Common myeloid progenitor, CD34-positive (primary cell): ENCODE data around the gene LHFPL2.

ENCODE experiments used
- CTCF ChIA-PET: fragments of 350-600 bp; sonication (Branson Sonifier 250); formaldehyde crosslinking; loops from one replicate; lab custom pipeline; 2021; ENCODE audit warnings: antibody characterized with exemption; lab: Charles Lee
- POLR2A ChIA-PET: fragments of 350-600 bp; sonication (Branson Sonifier 250); formaldehyde crosslinking; loops from one replicate; lab custom pipeline; 2021; ENCODE audit warnings: antibody characterized with exemption; lab: Charles Lee
- DNase-seq, 3 donors: peaks; one replicate each; pipeline versions ENCODE4 v3.0.0 to v3.0.0-alpha.2; 2013
- H3K27ac ChIP-seq, 2 experiments: 1 replicate in 1 of 2; 2 replicates in 1 of 2; pipeline ENCODE4 v1.7.0; 2013; ENCODE audit warnings: inconsistent platforms in 2 of 2, low read length in 2 of 2, mild to moderate bottlenecking in 2 of 2, low read depth in 1 of 2, moderate library complexity in 1 of 2; ENCODE audit not compliant: severe bottlenecking in 2 of 2, insufficient read depth in 1 of 2, poor library complexity in 1 of 2
- H3K27me3 ChIP-seq, 5 experiments: replicated peaks in 2 of 5; 1 replicate in 3 of 5; 2 replicates in 2 of 5; pipeline versions ENCODE4 v1.6.1 to v1.7.0; 2013; ENCODE audit warnings: low read length in 4 of 5, mild to moderate bottlenecking in 2 of 5, moderate library complexity in 2 of 5, inconsistent platforms in 1 of 5; ENCODE audit not compliant: insufficient read depth in 5 of 5, control insufficient read depth in 4 of 5
- H3K36me3 ChIP-seq, 4 experiments: 1 replicate in 2 of 4; 2 replicates in 2 of 4; pipeline versions ENCODE4 v1.6.1 to v1.7.0; 2013; ENCODE audit warnings: low read length in 3 of 4, control low read depth in 1 of 4, mild to moderate bottlenecking in 1 of 4; ENCODE audit not compliant: control insufficient read depth in 4 of 4, insufficient read depth in 4 of 4
- H3K4me1 ChIP-seq, 4 experiments: 1 replicate in 3 of 4; 2 replicates in 1 of 4; pipeline versions ENCODE4 v1.6.1 to v1.7.1; 2013; ENCODE audit warnings: low read length in 3 of 4, mild to moderate bottlenecking in 3 of 4, control low read depth in 1 of 4, inconsistent platforms in 1 of 4, moderate library complexity in 1 of 4; ENCODE audit not compliant: control insufficient read depth in 4 of 4, insufficient read depth in 4 of 4; ENCODE audit errors: control extremely low read depth in 1 of 4
- H3K4me3 ChIP-seq, 7 experiments: 1 replicate in 4 of 7; 2 replicates in 3 of 7; pipeline versions ENCODE4 v1.5.1 to v1.7.0; 2013; ENCODE audit warnings: mild to moderate bottlenecking in 7 of 7, low read length in 6 of 7, moderate library complexity in 6 of 7, inconsistent platforms in 2 of 7, low read depth in 2 of 7, control low read depth in 1 of 7; ENCODE audit not compliant: insufficient read depth in 4 of 7, control insufficient read depth in 1 of 7; ENCODE audit errors: extremely low read depth in 1 of 7
- H3K9me3 ChIP-seq, 5 experiments: 1 replicate in 4 of 5; 2 replicates in 1 of 5; pipeline versions ENCODE4 v1.6.1 to v1.7.1; 2013; ENCODE audit warnings: low read length in 4 of 5, mild to moderate bottlenecking in 2 of 5, inconsistent platforms in 1 of 5, low read depth in 1 of 5, moderate library complexity in 1 of 5; ENCODE audit not compliant: control insufficient read depth in 4 of 5, insufficient read depth in 2 of 5; ENCODE audit errors: control extremely low read depth in 1 of 5
- WGBS: methylation state at CpG from one replicate; pipeline ENCODE4 v1.1.5; 2013; ENCODE audit not compliant: insufficient coverage; 5-methylcytosine and 5-hydroxymethylcytosine counted together

The LHFPL2 gene

DNA sequence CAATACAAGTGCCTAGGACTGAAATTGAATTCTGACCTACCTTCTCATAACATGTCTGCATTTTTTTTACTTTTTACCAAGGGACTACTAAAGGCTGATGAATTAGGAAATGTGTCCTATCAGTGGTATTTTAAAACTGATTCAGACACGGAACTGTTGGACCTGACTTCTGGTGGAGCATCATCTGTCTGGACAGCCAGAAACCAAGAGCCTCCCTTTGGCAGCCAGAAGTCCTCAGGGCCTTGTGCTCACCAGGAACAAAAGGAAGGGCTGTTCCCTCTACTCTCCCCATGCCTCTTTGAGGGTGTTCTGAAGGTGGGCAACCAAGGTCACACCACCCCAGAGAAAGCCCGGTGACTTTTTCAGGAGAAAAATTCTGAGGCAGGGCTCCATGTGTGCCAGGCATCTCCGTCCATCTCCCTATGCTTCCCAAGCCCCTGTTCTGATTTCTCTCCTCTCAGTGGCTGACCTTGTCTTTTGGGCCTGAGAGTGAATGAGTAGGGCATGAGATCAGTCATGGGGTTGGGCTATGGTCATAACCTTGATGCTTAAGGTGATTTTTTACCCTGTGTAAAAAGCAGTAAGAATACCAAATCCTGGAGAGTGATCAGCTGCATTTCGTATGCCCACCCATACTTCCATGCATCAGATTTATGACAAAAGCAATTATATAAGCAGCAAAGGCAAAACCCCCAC, 144.5 kb downstream of the LHFPL2 start:
- Histone ChIP-seq H3K4me3 (peak overlapping the region in 2 of 7 experiments; percentile 9 to 35), H3K9me3 (no peaks in the 10 kb centered on the region), H3K27me3 (no peaks in the 10 kb centered on the region), H3K36me3 (peaks cover 0 to 7% (median 0%) of the 10 kb centered on the region in 4 experiments), H3K4me1 (peaks cover 54 to 99% (median 69%) of the 10 kb centered on the region in 4 experiments), H3K27ac (peak overlapping the region in 1 of 2 experiments; percentile 46)
- POLR2A ChIA-PET = no interaction called here
- CTCF ChIA-PET = interaction anchor here (1.3 to 2.1 kb wide), 4 partner anchors 8 to 33 kb away, joined by 4 to 6 read pairs (median 6); no protein-coding TSS in a partner anchor
- WGBS = 80% methylated on average over 2 of the region's 4 CpGs
- DNase-seq = no peak

DNA sequence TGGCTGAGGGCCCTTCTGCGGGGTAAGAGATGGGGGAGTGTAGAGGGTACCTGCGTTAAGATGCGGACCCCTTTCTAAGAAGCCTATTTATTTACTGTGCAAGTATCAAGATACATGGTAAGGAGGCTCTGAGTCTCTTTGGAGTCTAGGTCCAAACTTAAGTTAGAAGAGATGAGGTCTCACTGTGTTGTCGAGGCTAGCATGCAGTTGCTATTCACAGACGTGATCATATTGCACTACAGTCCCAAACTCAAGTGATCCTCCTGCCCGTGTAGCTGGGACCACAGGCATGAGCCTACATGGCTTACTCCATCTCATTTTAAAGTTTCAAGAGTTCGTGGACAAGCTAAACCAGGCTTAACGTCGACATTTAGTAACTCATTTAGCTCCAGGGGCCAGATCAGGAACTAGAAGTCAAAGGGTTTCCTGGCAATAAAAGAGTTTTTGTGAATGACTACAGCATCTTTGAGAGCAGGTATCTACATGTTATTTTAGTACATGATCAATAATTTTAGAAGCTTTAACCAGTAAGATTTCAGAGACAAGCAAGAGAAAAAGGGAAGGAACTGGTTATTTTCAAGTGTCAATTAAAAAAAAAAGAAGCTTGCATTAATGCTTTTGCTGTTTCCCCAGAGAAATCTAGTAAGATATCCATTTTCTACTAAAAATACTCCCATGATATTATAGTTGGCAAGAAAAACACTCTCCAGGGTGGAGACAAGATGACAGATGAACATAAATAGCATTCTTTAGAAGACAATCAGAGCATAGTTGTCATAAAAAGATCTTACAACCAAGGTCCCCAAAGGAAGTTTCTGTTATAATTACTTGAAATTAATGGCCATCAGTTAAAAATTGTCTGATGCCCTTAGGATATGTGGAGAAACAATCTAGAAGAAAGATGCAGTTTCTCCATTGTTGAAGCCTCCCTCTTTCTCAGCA, 146.9 kb downstream of the LHFPL2 start:
- Histone ChIP-seq H3K4me1 (peaks cover 46 to 99% (median 76%) of the 10 kb centered on the region in 4 experiments), H3K27ac (peak overlapping the region; percentile 21 to 65), H3K4me3 (peak overlapping the region in 2 of 7 experiments; percentile 5 to 8), H3K27me3 (no peaks in the 10 kb centered on the region), H3K9me3 (no peaks in the 10 kb centered on the region), H3K36me3 (peaks cover 0 to 5% (median 0%) of the 10 kb centered on the region in 4 experiments)
- CTCF ChIA-PET = interaction anchor here (0.6 to 1.6 kb wide), 4 partner anchors 10 to 405 kb away, joined by 3 to 5 read pairs (median 4); no protein-coding TSS in a partner anchor
- 34% methylated on average over 7 of the region's 9 CpGs for WGBS
- DNase-seq = peak in 1 of 3 donors; percentile 37
- POLR2A ChIA-PET = no interaction called here

DNA sequence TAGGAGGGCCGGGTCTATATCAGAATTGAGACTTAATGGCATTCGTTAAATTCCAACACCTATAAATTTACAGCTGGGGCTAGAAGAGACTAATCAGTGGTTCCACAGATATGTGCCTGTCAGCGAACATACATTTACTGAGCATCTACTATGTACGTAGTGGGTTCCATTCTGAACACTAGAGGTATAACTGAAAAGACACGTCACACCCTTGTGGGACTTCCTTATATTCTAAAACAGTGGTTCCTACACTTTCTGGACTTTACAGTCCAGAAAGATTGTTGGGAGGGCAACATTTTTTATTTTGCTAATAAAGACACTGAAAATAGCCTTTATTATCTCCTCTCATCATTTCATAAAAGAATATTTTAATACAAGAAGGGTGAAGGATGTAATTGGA, 147.7 kb downstream of the LHFPL2 start:
- 100% methylated on average over 1 of the region's 5 CpGs for WGBS
- H3K27ac ChIP-seq = peak overlapping the region in 1 of 2 experiments; percentile 65

DNA sequence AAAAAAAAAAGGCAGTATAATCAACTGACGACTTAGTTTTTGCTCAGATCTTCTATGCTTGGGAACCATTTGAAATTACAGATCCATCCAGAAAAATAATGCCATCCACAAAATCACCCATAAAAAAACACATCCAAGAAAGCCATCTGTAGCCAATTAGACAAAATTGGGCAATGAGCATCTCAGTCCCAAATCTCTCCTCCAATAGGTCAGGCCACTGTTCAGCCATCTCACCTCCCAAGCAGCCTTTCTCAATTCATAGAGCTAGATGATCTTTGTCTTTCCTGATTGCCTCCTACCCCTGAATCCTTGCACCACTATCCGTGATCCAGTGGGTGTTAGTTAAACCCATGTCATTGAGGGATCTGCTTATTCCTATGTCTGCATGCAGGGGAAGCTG, 148.5 kb downstream of the LHFPL2 start:
- no peak for DNase-seq
- WGBS = 83% methylated on average over 1 of the region's 2 CpGs
- Histone ChIP-seq H3K36me3 (peaks cover 0 to 3% (median 0%) of the 10 kb centered on the region in 4 experiments), H3K27ac (no peak overlapping the region), H3K9me3 (no peaks in the 10 kb centered on the region), H3K27me3 (no peaks in the 10 kb centered on the region), H3K4me3 (no peak overlapping the region), H3K4me1 (peaks cover 47 to 99% (median 76%) of the 10 kb centered on the region in 4 experiments)
- ChIA-PET CTCF (no interaction called here), POLR2A (no interaction called here)

More for the DNA sequence above, 147.7 kb downstream of the LHFPL2 start:
- DNase-seq = no peak
- Histone ChIP-seq H3K4me3 (no peak overlapping the region), H3K9me3 (no peaks in the 10 kb centered on the region), H3K36me3 (peaks cover 0 to 4% (median 0%) of the 10 kb centered on the region in 4 experiments), H3K4me1 (peaks cover 47 to 99% (median 76%) of the 10 kb centered on the region in 4 experiments), H3K27me3 (no peaks in the 10 kb centered on the region)
- ChIA-PET CTCF (interaction anchor here (0.6 to 1.6 kb wide), 3 partner anchors 11 to 405 kb away, joined by 4 to 5 read pairs (median 4); no protein-coding TSS in a partner anchor), POLR2A (no interaction called here)

DNA sequence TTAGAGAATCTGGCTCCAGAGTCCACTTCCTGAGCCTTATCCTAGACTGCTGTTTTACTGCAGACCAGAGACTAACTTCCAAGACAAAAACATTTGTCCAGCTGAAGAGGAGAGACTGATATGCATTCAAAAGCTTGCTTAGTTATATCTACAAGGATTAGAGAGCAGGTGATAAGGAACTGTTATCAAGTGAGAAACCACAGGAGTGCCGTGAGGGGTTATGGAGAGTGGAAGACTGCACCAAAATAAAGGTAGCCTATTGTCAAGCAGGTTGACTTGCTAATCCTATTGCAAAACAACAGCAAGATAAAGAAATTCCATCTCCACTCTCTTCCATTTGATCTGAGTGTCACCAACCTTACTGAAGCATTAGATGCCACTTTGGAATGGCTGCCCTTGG, 149.1 kb downstream of the LHFPL2 start:
- Histone ChIP-seq H3K9me3 (no peaks in the 10 kb centered on the region), H3K4me1 (peaks cover 52 to 99% (median 73%) of the 10 kb centered on the region in 4 experiments), H3K27me3 (no peaks in the 10 kb centered on the region), H3K27ac (no peak overlapping the region), H3K4me3 (peak overlapping the region in 1 of 7 experiments; percentile 10), H3K36me3 (no peaks in the 10 kb centered on the region)
- ChIA-PET CTCF (no interaction called here), POLR2A (no interaction called here)
- DNase-seq = no peak
- 100% methylated on average over 1 of the region's 1 CpG for WGBS

DNA sequence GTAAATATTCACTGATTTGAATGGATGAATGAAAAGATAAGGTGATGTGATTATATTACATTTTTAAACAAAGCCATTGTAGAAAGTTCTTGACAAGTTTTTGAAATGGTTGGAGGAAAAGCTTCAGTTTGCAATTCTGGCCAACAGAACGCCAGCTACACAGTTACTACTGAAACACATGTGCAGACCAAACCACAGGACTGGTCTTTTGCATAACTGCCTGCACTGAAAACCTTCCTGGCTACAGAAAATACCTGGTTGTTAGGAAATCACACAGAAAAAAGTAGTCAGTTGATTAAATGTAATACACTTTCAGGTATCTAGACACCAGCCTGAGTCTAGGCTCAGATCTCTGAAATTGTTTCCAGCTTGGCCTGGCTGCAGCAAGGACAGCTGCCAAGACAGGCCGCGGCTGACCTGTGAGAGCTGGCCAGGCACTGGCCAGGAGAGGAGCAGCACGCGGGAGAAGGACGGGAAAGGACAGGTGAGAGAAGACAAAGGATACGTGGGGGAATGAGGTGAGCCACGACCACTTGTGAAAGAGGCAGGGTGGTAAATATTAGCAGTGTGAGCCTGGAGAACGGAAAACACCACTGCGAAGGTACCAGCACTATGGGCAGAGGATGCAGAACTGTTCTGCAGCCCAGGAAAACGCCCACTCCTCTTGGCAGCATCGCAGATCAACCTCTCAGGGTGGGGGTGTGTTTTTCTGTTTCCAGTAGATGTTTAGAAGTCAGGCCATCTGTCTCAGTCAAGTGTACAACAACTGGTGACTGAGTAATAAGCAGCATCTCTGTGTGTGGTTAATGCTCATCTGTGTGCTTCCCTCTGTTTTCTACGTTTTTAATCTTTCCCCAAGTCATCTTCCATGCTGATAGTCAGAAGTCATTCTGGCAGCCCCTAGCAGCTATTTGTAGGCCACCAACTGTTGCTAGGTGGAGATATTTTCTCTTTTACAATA, 150.7 kb downstream of the LHFPL2 start:
- peak in 2 of 3 donors; percentile 80 to 86 for DNase-seq
- CTCF ChIA-PET = interaction anchor here (0.6 to 4.8 kb wide), 4 partner anchors 12 to 121 kb away, joined by 3 to 33 read pairs (median 9); no protein-coding TSS in a partner anchor
- POLR2A ChIA-PET = interaction anchor here (0.8 kb wide), 1 partner anchor 30 kb away, joined by 3 read pairs; no protein-coding TSS in a partner anchor
- Histone ChIP-seq H3K9me3 (no peaks in the 10 kb centered on the region), H3K27me3 (no peaks in the 10 kb centered on the region), H3K36me3 (peaks cover 0 to 8% (median 0%) of the 10 kb centered on the region in 4 experiments), H3K4me1 (peaks cover 47 to 100% (median 72%) of the 10 kb centered on the region in 4 experiments), H3K27ac (peak overlapping the region; percentile 48 to 74), H3K4me3 (peak overlapping the region in 2 of 7 experiments; percentile 4 to 48)
- WGBS = 52% methylated on average over 11 of the region's 13 CpGs
